NT2/D1 (cell line): Measurements from ENCODE around the gene PANX2.
"Not testable (repeated sequence)": the region's sequence is repeated elsewhere in the genome, so short reads cannot be mapped to it uniquely, and the experiment has no call there.

Experiments used
- DNase-seq: peaks from one replicate; pipeline ENCODE4 v3.0.0-alpha.2; 2011; ENCODE audit warnings: low read depth, low spot score
- H3K27me3 ChIP-seq: 2 replicates; pipeline ENCODE4 v1.6.0; 2011; ENCODE audit warnings: mild to moderate bottlenecking; ENCODE audit not compliant: insufficient read length, insufficient read depth
- H3K36me3 ChIP-seq: 2 replicates; pipeline ENCODE4 v1.6.1; 2011; ENCODE audit warnings: mild to moderate bottlenecking, low read length, mixed read lengths; ENCODE audit not compliant: insufficient read depth, insufficient read length
- H3K4me1 ChIP-seq: 2 replicates; pipeline ENCODE4 v1.5.1; 2011; ENCODE audit not compliant: insufficient read depth, insufficient read length
- H3K4me3 ChIP-seq: 2 replicates; pipeline ENCODE4 v1.5.1; 2011; ENCODE audit warnings: low read depth; ENCODE audit not compliant: insufficient read length
- H3K9ac ChIP-seq: 2 replicates; pipeline ENCODE4 v1.6.0; 2011; ENCODE audit warnings: low read depth; ENCODE audit not compliant: insufficient read length
- H3K9me3 ChIP-seq: 2 replicates; pipeline ENCODE4 v1.5.1; 2011; ENCODE audit warnings: mild to moderate bottlenecking, low read length; ENCODE audit not compliant: insufficient read depth
- SUZ12 ChIP-seq: IDR thresholded peaks from 2 replicates; pipeline ENCODE4 v1.6.1; 2011; ENCODE audit not compliant: insufficient read length, insufficient read depth; ENCODE audit errors: extremely low read depth
- YY1 ChIP-seq: IDR thresholded peaks from 2 replicates; pipeline ENCODE4 v1.6.1; 2011; ENCODE audit not compliant: insufficient read length, insufficient read depth
- ZNF274 ChIP-seq: IDR thresholded peaks from 2 replicates; pipeline ENCODE4 v1.6.1; 2011; ENCODE audit warnings: mild to moderate bottlenecking, low read depth, low read length

PANX2 gene

DNA sequence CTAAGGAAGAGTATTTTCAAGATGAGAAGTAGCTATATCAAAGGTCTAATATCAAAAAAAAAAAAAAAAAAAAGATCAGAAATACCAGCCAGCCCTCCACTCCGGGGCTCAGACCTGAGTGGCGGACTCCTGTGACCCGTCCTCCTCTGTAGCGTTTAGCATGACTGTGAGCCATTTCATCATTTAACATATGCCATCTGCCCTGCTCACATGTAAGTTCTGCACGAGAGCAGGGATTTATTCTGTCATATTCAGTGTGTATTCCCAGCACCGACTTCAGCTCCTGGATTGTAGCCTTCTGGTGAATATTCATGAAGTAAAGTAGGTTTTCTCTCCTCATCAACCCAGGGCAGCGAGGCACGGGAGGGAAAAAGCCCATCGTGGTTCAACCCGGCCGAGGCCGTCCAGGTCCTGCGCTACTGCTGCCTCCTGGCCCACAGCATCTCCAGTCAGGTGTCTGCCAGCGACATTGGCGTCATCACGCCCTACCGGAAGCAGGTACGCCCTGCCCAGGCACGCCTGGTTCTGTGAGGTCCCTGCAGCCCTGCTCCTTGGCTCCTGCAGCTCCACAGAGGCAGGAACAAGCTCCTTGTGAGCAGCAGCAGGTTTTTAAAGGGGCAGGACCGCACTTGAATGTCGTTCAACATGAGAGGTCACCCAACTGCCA, 12.7 kb upstream of the PANX2 start:
- Histone ChIP-seq H3K4me3 (no peak overlapping the region), H3K9me3 (no peaks in the 10 kb centered on the region), H3K4me1 (peaks cover 4% of the 10 kb centered on the region), H3K36me3 (no peaks in the 10 kb centered on the region), H3K9ac (no peak overlapping the region), H3K27me3 (no peaks in the 10 kb centered on the region)
- TF ChIP-seq SUZ12 (no peak), ZNF274 (no peak), YY1 (no peak)
- no peak for DNase-seq

DNA sequence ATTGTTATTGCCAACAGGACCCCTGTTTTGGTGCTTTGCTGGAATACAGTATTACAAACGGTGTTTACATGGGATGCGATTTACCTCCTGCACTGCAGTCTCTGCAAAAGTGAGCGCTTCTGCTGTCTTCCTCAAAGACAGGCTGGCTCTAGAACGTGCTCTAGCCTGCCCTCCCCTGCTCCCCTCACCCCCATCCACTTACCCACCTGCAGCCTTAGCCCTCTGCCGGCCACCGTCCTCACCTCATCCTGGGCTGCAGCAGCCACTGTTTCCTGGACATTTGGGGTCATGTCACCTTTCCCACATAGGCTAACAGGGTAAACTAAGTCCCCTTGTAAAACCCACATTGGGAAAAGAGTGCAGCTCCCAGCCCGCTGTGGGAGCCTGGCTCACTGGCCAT, 9.6 kb upstream of the PANX2 start:
- Histone ChIP-seq H3K9me3 (no peaks in the 10 kb centered on the region), H3K9ac (no peak overlapping the region), H3K27me3 (no peaks in the 10 kb centered on the region), H3K4me1 (peaks cover 4% of the 10 kb centered on the region), H3K36me3 (no peaks in the 10 kb centered on the region), H3K4me3 (no peak overlapping the region)
- no peak for DNase-seq
- TF ChIP-seq SUZ12: no peak
- no peak for TF ChIP-seq YY1
- TF ChIP-seq ZNF274: no peak

GRCh38 chr22:50161508-50162390, 8.8 kb upstream of the PANX2 start:
- DNase-seq: no peak
- H3K4me3 ChIP-seq: no peak overlapping the region
- H3K9me3 ChIP-seq: no peaks in the 10 kb centered on the region
- H3K27me3 ChIP-seq: no peaks in the 10 kb centered on the region
- no peaks in the 10 kb centered on the region for H3K36me3 ChIP-seq
- H3K4me1 ChIP-seq: peaks cover 4% of the 10 kb centered on the region
- no peak overlapping the region for H3K9ac ChIP-seq
- TF ChIP-seq YY1 (no peak), SUZ12 (no peak), ZNF274 (no peak)

- no peak for DNase-seq
- TF ChIP-seq SUZ12 (no peak), ZNF274 (no peak), YY1 (no peak)
- H3K9me3 ChIP-seq: no peaks in the 10 kb centered on the region
- H3K4me1 ChIP-seq: peaks cover 4% of the 10 kb centered on the region
- no peaks in the 10 kb centered on the region for H3K27me3 ChIP-seq
- H3K36me3 ChIP-seq: no peaks in the 10 kb centered on the region
- no peak overlapping the region for H3K4me3 ChIP-seq
- no peak overlapping the region for H3K9ac ChIP-seq
These were observed 8.1 kb upstream of the PANX2 start for GRCh38 chr22:50162391-50162956.

DNA sequence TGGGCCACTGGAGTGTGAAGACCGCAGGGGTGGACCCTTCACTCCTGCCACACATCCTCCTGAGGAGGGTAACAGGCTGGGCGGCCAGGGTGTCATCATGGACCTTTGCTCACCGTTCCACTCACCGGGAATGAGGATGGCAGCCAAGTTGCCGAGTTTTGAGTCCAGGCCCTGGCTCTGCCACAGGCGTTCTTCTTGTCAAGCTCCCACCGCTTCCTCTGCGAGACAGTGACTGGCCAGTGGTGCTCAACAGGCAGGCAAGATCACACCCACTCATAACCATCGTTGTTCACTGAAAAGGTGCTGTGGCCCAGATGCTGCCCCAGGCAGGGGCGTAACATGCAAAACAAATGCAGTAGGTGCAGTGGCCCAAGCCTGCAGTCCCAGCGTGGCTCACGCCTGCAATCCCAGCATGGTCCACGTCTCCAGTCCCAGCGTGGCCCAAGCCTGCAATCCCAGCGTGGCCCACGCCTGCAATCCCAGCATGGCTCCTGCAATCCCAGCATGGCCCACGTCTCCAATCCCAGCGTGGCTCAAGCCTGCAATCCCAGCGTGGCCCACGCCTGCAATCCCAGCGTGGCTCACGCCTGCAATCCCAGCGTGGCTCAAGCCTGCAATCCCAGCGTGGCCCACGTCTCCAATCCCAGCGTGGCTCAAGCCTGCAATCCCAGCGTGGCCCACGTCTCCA, 5.0 kb upstream of the PANX2 start:
- Histone ChIP-seq H3K36me3 (no peaks in the 10 kb centered on the region), H3K9me3 (no peaks in the 10 kb centered on the region), H3K4me1 (peaks cover 4% of the 10 kb centered on the region), H3K4me3 (no peak overlapping the region), H3K27me3 (peaks cover 12% of the 10 kb centered on the region), H3K9ac (no peak overlapping the region)
- TF ChIP-seq YY1 (no peak), SUZ12 (no peak)
- DNase-seq: no peak

DNA sequence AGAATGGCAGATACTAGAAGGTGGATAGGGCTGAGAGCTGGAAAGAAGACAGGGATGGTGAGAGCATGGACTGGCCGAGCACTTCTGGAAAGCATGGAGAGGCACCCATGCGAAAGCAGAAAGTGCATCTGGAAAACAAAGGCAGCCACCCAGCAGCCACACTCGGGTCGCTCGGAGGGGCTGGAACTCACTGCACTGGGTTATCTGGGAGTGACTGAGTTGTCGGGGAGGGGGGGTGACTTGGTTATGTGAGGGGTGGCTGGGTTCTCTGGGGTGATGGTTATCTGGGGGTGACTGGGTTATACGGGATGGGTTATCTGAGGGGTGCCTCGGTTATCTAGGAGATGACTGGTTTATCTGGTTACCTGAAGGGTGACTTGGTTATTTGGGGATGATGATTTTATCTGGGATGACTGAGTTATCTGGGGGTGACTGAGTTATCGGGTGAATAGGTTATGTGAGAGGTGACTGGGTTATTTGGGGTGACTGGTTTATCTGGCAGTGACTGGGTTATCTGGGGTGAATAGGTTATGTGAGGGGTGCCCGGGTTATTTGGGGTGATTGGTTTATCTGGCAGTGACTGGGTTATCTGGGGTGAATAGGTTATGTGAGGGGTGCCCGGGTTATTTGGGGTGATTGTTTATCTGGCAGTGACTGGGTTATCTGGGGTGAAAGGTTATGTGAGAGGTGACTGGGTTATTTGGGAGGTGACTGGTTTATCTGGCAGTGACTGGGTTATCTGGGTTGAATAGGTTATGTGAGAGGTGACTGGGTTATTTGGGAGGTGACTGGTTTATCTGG, 2.6 kb upstream of the PANX2 start:
- peaks cover 27% of the 10 kb centered on the region for H3K27me3 ChIP-seq
- no peak for TF ChIP-seq SUZ12
- TF ChIP-seq YY1: no peak
- TF ChIP-seq ZNF274: no peak
- H3K4me1 ChIP-seq: peaks cover 4% of the 10 kb centered on the region

DNA sequence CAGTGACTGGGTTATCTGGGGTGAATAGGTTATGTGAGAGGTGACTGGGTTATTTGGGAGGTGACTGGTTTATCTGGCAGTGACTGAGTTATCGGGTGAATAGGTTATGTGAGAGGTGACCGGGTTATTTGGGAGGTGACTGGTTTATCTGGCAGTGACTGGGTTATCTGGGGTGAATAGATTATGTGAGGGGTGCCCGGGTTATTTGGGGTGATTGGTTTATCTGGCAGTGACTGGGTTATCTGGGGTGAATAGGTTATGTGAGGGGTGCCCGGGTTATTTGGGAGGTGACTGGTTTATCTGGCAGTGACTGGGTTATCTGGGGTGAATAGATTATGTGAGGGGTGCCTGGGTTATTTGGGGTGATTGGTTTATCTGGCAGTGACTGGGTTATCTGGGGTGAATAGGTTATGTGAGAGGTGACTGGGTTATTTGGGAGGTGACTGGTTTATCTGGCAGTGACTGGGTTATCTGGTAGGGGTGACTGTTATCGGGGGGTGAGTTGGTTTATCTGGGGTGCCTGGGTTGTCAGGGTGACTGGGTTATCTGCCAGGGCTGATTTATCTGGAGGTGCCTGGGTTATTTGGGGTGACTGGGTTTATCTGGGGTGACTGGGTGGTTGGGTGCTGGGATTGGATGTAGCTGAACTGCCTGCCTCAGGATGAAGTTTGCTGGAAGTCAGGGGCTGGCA, 1.9 kb upstream of the PANX2 start:
- H3K9me3 ChIP-seq, H3K4me1 ChIP-seq, H3K4me3 ChIP-seq, H3K9ac ChIP-seq, DNase-seq, H3K36me3 ChIP-seq: not testable (repeated sequence)
- H3K27me3 ChIP-seq: peaks cover 27% of the 10 kb centered on the region

More for the DNA sequence above, 2.6 kb upstream of the PANX2 start:
- no peaks in the 10 kb centered on the region for H3K9me3 ChIP-seq
- no peak overlapping the region for H3K4me3 ChIP-seq
- DNase-seq: no peak
- H3K36me3 ChIP-seq: no peaks in the 10 kb centered on the region
- H3K9ac ChIP-seq: no peak overlapping the region
